Stimulated activated CD4-positive, alpha-beta T cell treated with anti-CD3 and anti-CD28 coated beads, Interleukin-1b, Interleukin-23, amount 100 ng/mL, for 1 hour (primary cell): ENCODE data around the gene USB1.

Experiments used
- DNase-seq, 2 donors: peaks; one replicate each; pipeline ENCODE4 v3.0.0-alpha.2; 2020; ENCODE audit warnings: low read depth in 2 of 2

Gene USB1

DNA sequence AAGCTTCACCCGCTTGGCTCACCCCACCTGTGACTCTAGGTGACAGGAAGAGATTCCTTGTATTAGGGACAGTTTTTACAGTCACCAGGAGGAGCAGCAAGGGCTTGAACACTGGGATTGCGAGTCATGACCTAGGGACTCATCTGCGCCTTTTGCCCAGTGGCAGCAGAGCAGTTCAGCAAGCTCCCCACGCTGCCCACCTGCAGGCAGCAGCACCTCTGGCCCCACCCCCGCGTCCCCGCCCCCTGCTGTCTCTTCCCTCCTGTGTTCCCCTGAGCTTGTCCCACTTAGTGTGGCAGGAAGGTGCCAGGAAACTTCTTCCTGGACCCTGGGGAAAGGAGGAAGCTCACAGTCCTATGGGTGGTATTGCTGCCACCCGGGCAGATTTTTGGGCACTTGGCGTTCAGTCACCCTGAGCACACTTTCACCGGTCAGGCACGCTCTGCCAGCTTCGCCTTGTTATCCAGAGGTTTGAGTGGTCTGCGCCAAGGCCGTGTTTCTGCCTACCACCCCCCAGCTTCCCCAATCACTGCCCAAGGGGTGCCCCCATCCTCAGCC is 33.0 kb downstream of the USB1 start:
- no peak for DNase-seq

DNA sequence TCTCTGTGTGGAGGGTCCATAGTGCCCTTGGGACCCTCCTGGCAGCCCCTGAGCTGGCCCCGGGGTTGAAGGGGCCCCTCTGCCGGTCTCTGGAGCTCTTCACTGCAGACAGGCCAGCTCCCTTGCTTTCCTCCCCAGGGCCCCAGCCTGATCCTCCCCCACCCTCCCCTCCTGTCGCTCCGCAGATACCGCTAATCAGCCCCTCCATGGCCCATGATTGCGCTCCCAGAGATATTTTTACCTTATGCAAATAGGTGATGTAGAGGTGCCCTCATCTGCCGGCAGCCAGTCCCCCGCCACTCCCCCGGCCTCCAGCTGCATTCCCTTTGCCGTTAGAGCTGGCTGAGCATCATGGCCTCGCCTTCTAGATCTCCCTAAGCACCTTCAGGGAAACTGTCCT is 33.6 kb downstream of the USB1 start:
- no peak for DNase-seq

DNA sequence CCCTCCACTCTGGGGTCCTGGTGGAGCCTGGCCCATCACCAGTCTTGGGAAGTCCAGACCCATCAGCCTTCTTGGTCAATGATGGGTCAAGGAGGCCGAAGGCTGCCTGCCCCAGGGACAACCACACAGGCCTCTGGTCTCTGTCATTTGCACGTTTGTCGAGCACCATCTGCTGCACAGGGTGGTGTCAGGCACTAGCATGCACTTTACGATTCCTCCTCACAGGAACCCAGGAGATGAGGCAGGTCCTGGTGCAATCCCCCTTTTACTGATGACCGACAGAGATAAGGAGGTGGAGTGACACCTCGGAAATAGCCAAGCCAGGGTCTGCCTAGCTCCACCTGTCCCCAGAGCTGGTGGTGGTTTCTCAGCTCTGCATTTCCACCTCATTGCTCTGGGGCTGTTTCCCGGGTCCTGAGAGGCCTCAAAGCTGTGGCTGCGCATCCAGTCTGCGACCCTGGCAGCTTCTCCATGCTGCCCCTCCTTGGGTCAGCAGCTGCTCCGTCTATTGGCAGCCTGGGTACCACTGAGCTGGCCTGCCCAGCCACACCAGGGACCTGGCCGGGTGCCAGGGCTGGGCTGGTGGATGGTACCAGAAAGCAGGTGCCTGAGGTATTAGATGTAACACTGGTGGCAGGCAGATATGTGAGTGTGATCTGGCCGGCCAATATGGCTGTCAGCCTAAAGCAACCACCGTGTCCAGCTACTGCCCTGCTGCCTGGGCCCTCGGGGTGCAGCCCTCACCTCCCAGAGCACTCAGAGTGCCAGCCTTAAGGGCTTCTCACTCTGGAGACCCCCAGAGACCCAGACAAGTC is 34.4 kb downstream of the USB1 start:
- DNase-seq = no peak

GRCh38 chr16:58036943-58037342 is 35.7 kb downstream of the USB1 start:
- no peak for DNase-seq

DNA sequence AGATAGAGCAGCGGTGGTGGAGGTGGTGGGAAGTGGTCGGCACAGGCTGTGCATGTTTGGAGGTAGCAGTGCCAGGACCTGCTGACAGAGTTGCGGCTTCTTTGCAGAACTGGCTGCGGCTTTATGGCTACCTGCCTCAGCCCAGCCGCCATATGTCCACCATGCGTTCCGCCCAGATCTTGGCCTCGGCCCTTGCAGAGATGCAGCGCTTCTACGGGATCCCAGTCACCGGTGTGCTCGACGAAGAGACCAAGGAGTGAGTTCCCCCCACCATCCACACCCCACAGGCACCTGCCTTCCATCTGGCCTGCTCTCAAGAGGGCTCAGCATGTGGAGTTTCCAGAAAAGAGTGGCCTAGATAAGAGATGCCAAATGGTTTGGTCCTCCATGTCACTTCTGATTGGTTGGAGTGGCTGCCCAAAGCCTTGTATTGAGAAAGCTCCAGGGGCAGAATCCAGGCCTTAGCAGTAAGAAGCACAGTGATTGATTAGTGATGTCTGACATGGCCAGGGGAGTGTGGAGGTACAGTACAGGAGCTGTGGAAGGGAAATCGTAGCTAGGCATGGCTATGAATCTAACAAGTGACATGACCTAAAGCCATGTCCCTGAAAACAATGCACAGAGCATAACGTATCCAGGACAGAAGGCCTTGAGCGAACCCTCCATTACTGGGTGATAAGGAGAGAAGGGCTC is 36.3 kb downstream of the USB1 start:
- no peak for DNase-seq

GRCh38 chr16:58038219-58038641 is 37.0 kb downstream of the USB1 start:
- DNase-seq = no peak

- no peak for DNase-seq
Measured at GRCh38 chr16:58039829-58040495, 38.8 kb downstream of the USB1 start.

DNA sequence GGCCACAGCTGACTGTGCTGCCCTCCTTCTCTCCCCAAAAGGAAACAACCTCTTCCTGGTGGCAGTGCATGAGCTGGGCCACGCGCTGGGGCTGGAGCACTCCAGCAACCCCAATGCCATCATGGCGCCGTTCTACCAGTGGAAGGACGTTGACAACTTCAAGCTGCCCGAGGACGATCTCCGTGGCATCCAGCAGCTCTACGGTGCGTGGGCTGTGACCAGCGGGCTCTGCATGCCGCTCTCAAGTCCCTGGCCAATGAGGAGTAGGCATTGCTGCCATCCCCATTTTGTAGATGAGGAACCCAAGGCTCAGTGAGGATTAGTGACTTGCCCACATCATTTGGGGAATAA is 39.3 kb downstream of the USB1 start:
- DNase-seq = no peak

DNA sequence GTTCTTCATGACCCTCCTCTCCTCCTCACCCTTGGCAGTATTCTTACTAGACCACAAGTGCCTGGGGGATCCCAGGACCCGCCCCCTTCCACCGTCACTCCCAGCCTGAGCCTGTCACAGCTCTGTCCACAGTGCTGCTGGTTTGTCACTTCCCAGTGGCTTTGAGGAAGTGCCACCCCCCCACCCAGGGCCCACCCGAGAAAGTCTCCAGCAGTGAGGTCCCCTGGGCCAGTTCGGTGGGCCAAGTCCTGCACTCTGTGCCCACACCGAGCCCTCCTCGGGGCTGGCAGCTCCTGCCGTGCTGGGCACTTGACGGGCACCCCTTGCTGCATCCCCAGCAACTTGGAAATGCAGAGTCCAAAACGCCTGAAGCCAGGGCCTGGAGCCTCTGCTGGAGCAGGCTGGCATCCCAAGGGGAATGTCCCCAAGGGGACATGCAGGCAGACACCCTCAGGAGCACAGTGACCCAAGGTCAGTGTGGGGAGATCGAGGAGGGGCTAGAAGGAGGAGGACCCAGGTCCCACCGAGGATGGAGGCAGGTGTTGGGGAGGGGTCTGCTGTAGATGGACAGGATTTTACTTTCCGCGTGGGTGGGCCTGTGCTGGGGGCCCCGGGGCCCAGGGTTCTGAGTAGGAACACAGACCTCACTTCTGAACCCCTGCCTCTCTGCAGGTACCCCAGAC is 39.9 kb downstream of the USB1 start:
- no peak for DNase-seq

GRCh38 chr16:58041628-58041955 is 40.4 kb downstream of the USB1 start:
- no peak for DNase-seq

DNA sequence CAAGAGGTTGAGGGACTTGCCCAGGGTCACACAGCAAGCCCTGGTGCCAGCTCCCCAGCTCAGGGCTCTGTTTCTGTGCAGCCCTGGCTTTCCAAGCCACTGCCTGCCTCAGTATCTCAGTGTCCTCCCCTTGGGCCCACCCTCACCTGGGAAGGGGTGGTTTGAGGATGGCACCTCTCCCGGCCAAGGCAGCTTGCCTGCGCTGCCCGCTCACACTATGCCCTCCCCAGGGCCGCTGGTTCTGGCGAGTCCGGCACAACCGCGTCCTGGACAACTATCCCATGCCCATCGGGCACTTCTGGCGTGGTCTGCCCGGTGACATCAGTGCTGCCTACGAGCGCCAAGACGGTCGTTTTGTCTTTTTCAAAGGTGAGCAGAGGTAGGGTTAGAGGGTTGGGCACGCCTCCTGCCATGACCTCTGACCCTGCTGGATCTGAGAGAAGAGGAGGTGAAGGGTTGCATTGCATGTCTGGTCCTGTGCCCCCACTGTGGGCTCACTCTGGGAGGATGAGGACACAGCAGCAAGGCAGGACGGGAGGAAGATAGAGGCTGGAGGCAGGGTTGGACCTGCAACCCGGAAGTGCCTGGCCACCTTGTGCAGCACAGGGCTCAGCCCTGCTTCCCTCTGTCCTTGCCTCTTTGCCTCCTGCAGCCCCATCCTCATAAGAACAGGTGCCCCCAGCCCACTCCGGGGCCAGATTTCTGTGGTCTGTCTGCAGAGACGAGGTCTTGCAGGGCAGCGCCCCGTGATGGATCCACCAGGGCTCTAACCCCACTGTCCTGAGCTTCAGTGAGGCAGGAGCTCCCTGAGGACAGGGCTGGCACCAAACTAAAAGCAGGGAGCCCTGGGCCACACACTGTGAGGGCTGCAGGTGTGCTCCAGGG is 41.0 kb downstream of the USB1 start:
- no peak for DNase-seq

DNA sequence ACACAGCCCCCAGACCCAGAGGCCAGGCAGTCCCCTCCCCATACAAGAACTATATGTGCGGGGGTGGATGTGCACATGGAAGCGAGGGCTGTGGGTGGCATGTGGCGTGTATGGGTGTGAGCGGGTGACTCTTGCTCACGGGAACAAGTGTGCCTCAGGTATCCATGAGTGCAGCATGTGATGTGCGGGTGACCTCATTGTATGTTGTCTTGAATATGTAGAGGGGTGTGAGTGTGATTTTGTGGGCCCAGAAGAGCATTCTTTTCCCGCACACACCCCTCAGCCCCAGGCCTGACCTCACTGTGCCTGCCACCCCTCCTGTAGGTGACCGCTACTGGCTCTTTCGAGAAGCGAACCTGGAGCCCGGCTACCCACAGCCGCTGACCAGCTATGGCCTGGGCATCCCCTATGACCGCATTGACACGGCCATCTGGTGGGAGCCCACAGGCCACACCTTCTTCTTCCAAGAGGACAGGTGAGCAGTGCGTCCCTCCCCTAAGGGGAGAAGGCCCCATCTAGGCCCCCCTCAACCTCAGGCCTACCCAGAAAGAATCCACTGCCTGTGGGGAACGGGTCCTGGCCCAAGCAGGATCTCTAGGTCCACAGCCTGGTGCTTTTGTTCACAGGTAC is 41.8 kb downstream of the USB1 start:
- no peak for DNase-seq

GRCh38 chr16:58043571-58044155 is 42.5 kb downstream of the USB1 start:
- DNase-seq = no peak

DNA sequence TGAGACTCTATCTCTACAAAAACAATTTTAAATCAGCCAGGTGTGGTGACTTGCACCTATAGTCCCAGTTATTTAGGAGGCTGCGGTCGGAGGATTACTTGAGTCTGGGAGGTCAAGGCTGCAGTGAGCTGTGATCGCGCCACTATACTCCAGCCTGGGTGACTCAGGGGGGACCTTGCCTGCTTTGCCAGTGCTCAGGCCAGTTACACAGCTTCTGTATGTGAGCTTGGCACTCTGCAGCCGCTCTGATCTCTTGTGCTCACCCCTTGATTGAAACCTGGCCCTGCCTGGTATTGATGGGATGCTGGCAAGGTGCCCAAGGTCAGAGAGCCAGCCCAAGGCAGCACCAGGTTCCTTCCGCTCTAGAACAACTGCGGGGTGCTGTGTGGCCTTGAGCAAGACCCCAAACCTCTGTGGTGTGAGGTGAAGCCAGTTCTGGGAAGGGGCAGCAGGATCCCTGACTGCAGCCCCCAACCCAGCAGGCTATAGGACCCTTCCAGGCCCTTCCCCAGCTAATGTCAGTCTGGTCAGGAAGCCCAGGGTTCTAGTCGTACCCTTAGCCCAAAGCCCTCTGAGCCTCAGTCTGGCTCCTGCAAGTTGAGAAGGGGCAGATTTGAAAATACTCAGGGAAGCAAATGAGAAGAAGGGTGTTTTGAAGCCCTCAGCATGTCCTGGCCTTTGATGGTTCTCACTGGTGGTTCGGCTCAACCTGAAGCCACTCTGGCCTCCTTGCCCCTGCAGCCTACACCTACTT is 43.2 kb downstream of the USB1 start:
- no peak for DNase-seq

GRCh38 chr16:58045096-58045495 is 43.9 kb downstream of the USB1 start:
- no peak for DNase-seq

GRCh38 chr16:58046054-58046881 is 45.1 kb downstream of the USB1 start:
- DNase-seq = no peak

- no peak for DNase-seq
Measured at GRCh38 chr16:58046936-58047335, 45.7 kb downstream of the USB1 start.

GRCh38 chr16:58047557-58048348 is 46.5 kb downstream of the USB1 start:
- no peak for DNase-seq
